ENCODE results near the gene LEF1. TPM values are rescaled to one million over a fixed set of nuclear protein-coding genes. Genes with fewer than 3 reads are reported as not detected.

LEF1 gene
- total RNA-seq, 1 donor from 2014 or later: 55.0 TPM

GRCh38 chr4:108119199-108119800 lies 49.4 kb downstream of the LEF1 start:
- no peak for DNase-seq (ENCODE audit: low read depth, low spot score)
- Mint-ChIP-seq H3K4me1 (peaks cover 43% of the 10 kb centered on the region), H3K27me3 (ENCODE audit: low read depth) (no peaks in the 10 kb centered on the region), H3K4me3 (no peak overlapping the region), H3K27ac (ENCODE audit: unreplicated experiment) (no peak overlapping the region), H3K9me3 (no peaks in the 10 kb centered on the region), H3K36me3 (ENCODE audit: low read depth) (no peaks in the 10 kb centered on the region)
- TF ChIP-seq CTCF (conservative IDR thresholded peaks at IDR 0.05): no peak

- Mint-ChIP-seq H3K4me1 (peaks cover 48% of the 10 kb centered on the region), H3K36me3 (ENCODE audit: low read depth) (no peaks in the 10 kb centered on the region), H3K27me3 (ENCODE audit: low read depth) (no peaks in the 10 kb centered on the region), H3K9me3 (no peaks in the 10 kb centered on the region), H3K27ac (ENCODE audit: unreplicated experiment) (no peak overlapping the region), H3K4me3 (no peak overlapping the region)
- TF ChIP-seq CTCF (conservative IDR thresholded peaks at IDR 0.05): no peak
- no peak for DNase-seq (ENCODE audit: low read depth, low spot score)
Observed at GRCh38 chr4:108118505-108118904, 50.2 kb downstream of the LEF1 start.

- no peaks in the 10 kb centered on the region for H3K36me3 Mint-ChIP-seq (ENCODE audit: low read depth)
- H3K9me3 Mint-ChIP-seq: no peaks in the 10 kb centered on the region
- no peak for TF ChIP-seq CTCF (conservative IDR thresholded peaks at IDR 0.05)
- no peak for DNase-seq (ENCODE audit: low read depth, low spot score)
- H3K27me3 Mint-ChIP-seq (ENCODE audit: low read depth): no peaks in the 10 kb centered on the region
- H3K4me1 Mint-ChIP-seq: peaks cover 57% of the 10 kb centered on the region
- H3K4me3 Mint-ChIP-seq: no peak overlapping the region
- H3K27ac Mint-ChIP-seq (ENCODE audit: unreplicated experiment): no peak overlapping the region
Observed at GRCh38 chr4:108117418-108118182, 51.1 kb downstream of the LEF1 start.

- H3K36me3 Mint-ChIP-seq (ENCODE audit: low read depth): no peaks in the 10 kb centered on the region
- no peak for DNase-seq (ENCODE audit: low read depth, low spot score)
- no peaks in the 10 kb centered on the region for H3K27me3 Mint-ChIP-seq (ENCODE audit: low read depth)
- TF ChIP-seq CTCF (conservative IDR thresholded peaks at IDR 0.05): no peak
- H3K9me3 Mint-ChIP-seq: no peaks in the 10 kb centered on the region
- H3K27ac Mint-ChIP-seq (ENCODE audit: unreplicated experiment): no peak overlapping the region
- H3K4me1 Mint-ChIP-seq: peaks cover 58% of the 10 kb centered on the region
- no peak overlapping the region for H3K4me3 Mint-ChIP-seq
Observed at GRCh38 chr4:108116423-108117168, 52.1 kb downstream of the LEF1 start.

- TF ChIP-seq CTCF (conservative IDR thresholded peaks at IDR 0.05): no peak
- no peak overlapping the region for H3K27ac Mint-ChIP-seq (ENCODE audit: unreplicated experiment)
- H3K4me1 Mint-ChIP-seq: peaks cover 60% of the 10 kb centered on the region
- H3K27me3 Mint-ChIP-seq (ENCODE audit: low read depth): no peaks in the 10 kb centered on the region
- H3K4me3 Mint-ChIP-seq: no peak overlapping the region
- no peaks in the 10 kb centered on the region for H3K9me3 Mint-ChIP-seq
- no peak for DNase-seq (ENCODE audit: low read depth, low spot score)
- no peaks in the 10 kb centered on the region for H3K36me3 Mint-ChIP-seq (ENCODE audit: low read depth)
Observed at GRCh38 chr4:108115168-108115526, 53.6 kb downstream of the LEF1 start.

Measured in neural crest cell (in vitro differentiated cells).